ENCODE measurements around the gene KIAA1549.

Gene KIAA1549

DNA sequence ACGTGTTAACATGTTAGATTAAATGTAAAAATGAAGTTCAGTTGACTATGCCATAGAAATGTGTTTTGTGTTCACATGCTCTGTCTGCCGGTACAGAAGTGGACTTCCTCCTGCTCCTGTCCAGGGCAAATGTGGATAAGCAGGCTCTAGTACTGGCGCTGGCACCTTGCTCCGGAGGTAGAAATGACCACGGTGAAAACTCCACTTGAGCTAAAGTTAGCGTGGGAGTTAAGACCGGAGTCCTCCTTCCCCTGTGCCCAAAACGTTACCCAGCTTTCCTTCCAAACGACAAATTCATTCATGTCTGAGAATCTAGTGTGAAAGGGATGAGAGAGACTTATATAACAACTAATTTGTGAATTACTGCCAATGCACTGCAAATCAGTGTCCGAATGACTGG, 148.2 kb downstream of the KIAA1549 start:
- Histone ChIP-seq H3K4me1 (no peaks in the 10 kb centered on the region), H3K36me3 (peaks cover 8% of the 10 kb centered on the region), H3K9me3 (no peaks in the 10 kb centered on the region), H3K27me3 (no peaks in the 10 kb centered on the region), H3K4me3 (ENCODE audit: low read depth, low read length) (no peak overlapping the region)
- no peak for DNase-seq
- TF ChIP-seq, protein P1, sequence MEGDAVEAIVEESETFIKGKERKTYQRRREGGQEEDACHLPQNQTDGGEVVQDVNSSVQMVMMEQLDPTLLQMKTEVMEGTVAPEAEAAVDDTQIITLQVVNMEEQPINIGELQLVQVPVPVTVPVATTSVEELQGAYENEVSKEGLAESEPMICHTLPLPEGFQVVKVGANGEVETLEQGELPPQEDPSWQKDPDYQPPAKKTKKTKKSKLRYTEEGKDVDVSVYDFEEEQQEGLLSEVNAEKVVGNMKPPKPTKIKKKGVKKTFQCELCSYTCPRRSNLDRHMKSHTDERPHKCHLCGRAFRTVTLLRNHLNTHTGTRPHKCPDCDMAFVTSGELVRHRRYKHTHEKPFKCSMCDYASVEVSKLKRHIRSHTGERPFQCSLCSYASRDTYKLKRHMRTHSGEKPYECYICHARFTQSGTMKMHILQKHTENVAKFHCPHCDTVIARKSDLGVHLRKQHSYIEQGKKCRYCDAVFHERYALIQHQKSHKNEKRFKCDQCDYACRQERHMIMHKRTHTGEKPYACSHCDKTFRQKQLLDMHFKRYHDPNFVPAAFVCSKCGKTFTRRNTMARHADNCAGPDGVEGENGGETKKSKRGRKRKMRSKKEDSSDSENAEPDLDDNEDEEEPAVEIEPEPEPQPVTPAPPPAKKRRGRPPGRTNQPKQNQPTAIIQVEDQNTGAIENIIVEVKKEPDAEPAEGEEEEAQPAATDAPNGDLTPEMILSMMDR (IDR thresholded peaks at IDR 0.05; ENCODE audit: low read depth, low read length) = no peak

DNA sequence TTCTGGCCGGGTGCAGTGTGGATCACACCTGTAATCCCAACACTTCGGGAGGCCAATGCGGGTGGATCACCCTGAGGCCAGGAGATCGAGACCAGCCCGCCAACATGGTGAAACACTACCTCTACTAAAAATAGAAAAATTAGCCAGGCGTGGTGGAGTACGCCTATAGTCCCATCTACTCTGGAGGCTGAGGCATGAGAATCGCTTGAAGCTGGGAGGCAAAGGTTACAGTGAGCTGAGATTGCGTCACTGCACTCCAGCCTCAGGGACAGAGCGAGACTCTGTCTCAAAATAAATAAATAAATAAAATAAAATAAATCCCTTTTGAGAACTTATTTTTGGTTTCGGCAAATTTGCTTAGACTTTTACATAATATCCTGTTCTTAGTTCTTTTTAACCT, 151.9 kb downstream of the KIAA1549 start:
- DNase-seq = no peak
- no peaks in the 10 kb centered on the region for H3K27me3 ChIP-seq
- H3K4me3 ChIP-seq (ENCODE audit: low read depth, low read length) = no peak overlapping the region
- H3K36me3 ChIP-seq = peaks cover under 1% of the 10 kb centered on the region; the same call in 1 of the 2 replicates
- TF ChIP-seq, protein P1 (IDR thresholded peaks at IDR 0.05; ENCODE audit: low read depth, low read length) = no peak
- H3K9me3 ChIP-seq = no peaks in the 10 kb centered on the region
- no peaks in the 10 kb centered on the region for H3K4me1 ChIP-seq

DNA sequence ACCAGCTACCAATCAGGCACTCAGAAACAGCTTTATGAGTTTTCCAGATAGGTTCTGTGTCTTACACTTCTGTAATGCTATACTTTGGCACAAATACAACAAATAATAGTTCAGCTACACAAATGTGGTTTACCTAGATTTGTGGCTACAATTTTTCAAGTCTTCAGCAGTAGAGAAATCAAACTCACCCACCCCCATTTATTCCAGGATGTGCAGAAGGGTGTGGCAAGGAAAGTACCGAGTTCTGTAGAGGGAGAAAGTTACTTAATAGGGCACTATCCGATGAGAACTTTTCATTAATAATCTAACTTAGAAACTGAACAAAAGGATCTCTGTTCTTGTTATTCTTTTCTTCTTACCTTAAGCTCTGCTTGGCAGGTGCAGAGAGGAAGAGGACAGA, 152.9 kb downstream of the KIAA1549 start:
- H3K36me3 ChIP-seq = no peaks in the 10 kb centered on the region
- no peaks in the 10 kb centered on the region for H3K4me1 ChIP-seq
- no peaks in the 10 kb centered on the region for H3K9me3 ChIP-seq
- no peaks in the 10 kb centered on the region for H3K27me3 ChIP-seq
- TF ChIP-seq, protein P1 (IDR thresholded peaks at IDR 0.05; ENCODE audit: low read depth, low read length) = no peak
- no peak overlapping the region for H3K4me3 ChIP-seq (ENCODE audit: low read depth, low read length)
- no peak for DNase-seq

DNA sequence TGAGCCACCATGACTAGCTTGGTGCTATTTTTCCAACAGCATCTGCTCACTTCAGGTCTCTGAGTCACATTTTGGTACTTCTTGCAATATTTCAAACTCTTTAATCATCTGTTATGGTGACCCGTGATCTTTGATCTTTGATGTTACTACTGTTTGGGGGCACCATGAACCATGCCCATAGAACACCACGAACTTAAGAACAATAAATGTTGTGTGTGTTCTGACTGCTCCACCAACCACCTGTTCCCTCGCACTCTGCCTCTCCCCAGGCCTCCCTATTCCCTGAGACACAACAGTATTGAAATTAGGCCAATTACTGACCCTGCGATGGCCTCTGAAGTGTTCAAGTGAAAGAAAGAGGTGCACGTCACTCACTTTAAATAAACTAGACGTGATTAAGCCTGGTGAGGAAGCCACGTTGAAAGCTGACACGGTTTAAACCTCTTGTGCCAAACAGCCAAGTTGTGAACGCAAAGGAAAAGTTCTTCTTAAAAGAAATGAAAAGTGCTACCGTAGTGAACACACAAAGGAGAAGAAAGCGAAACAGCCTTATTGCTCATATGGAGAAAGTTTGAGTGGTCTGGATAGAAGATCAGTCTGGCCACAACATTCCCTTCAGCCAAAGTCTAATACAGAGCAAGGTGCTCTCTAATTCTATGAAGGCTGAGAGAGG, 156.0 kb downstream of the KIAA1549 start:
- Histone ChIP-seq H3K4me1 (no peaks in the 10 kb centered on the region; the same call in 1 of the 2 replicates), H3K27me3 (no peaks in the 10 kb centered on the region), H3K36me3 (no peaks in the 10 kb centered on the region), H3K4me3 (ENCODE audit: low read depth, low read length) (no peak overlapping the region), H3K9me3 (no peaks in the 10 kb centered on the region)
- TF ChIP-seq, protein P1 (IDR thresholded peaks at IDR 0.05; ENCODE audit: low read depth, low read length) = no peak
- no peak for DNase-seq

DNA sequence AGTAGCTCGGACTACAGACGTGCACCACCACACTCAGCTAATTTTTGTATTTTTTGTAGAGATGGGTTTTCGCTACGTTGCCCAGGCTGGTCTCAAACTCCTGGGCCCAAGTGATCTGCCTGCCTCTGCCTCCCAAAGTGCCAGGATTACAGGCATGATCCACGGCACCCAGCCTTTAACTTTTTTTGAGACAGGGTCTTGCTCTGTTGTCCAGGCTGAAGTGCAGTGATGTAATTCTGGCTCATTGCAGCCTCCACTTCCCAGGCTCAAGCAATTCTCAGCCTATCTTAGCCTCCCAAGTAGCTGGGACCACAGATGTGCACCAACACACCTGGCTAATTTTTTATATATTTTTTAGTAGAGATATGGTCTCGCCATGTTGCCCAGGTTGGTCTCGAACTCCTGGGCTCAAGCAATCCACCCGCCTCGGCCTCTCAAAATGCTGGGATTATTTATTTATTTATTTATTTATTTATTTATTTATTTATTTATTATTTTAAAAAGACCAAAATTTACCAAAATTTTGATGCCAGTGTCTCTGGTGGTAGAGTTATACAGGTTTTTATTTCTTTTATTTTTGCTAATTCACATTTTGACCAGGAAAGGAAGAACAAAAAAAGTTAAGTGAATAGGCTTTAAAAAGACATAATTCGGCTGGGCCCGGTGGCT, 158.2 kb downstream of the KIAA1549 start:
- H3K27me3 ChIP-seq = no peaks in the 10 kb centered on the region
- H3K4me1 ChIP-seq = no peaks in the 10 kb centered on the region; the same call in 1 of the 2 replicates
- H3K9me3 ChIP-seq = no peaks in the 10 kb centered on the region
- H3K4me3 ChIP-seq (ENCODE audit: low read depth, low read length) = no peak overlapping the region
- no peak for DNase-seq
- TF ChIP-seq, protein P1 (IDR thresholded peaks at IDR 0.05; ENCODE audit: low read depth, low read length) = no peak
- no peaks in the 10 kb centered on the region for H3K36me3 ChIP-seq

DNA sequence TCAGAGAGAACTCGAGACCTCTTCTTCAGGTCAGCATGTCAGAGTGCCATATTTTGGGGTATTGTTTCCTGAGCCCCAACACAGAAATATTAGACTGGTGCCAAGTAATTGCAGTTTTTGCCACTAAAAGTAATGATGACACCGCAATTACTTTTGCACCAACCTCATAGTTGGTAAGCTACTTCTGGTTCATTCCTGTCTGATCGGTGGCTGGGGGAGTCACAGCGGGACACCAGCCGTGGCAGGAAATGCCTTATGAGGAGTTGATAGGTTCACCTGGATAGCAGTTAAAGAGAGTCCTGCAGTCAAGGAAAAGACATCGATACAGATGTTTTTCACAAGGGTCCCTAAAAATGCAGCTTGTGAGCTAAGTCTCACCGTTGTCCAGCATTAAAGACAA, 159.3 kb downstream of the KIAA1549 start:
- Histone ChIP-seq H3K4me3 (ENCODE audit: low read depth, low read length) (no peak overlapping the region), H3K4me1 (no peaks in the 10 kb centered on the region; the same call in 1 of the 2 replicates), H3K27me3 (no peaks in the 10 kb centered on the region), H3K36me3 (no peaks in the 10 kb centered on the region), H3K9me3 (no peaks in the 10 kb centered on the region)
- TF ChIP-seq, protein P1 (IDR thresholded peaks at IDR 0.05; ENCODE audit: low read depth, low read length) = no peak
- no peak for DNase-seq
